Fibroblast of the aortic adventitia (primary cell): ENCODE measurements around the gene KRTAP10-3. TPM values are rescaled to one million over a fixed set of nuclear protein-coding genes. Genes with fewer than 3 reads are reported as not detected.
A peak's percentile ranks its signal among the peaks of the same experiment; 100 is the strongest.

Experiments
- DNase-seq: peaks from one replicate; pipeline ENCODE4 v3.0.0-alpha.2; 2010; ENCODE audit warnings: low read depth
- H3K4me3 ChIP-seq: 2 replicates; pipeline ENCODE4 v1.5.1; 2011; ENCODE audit warnings: low read depth, mild to moderate bottlenecking, control low read depth, low read length, moderate library complexity
- CTCF ChIP-seq: IDR thresholded peaks from 2 replicates; pipeline ENCODE4 v1.5.1; 2011; ENCODE audit warnings: mild to moderate bottlenecking, low read length, control low read depth, inconsistent platforms; ENCODE audit not compliant: insufficient read depth
- total RNA-seq: library from RNA; depleted of rRNA; stranded (reverse); fragments of >200 nt; gene quantifications from 2 replicates; pipeline ENCODE4 v1.2.3, GENCODE V29; 2012; ENCODE audit warnings: low replicate concordance

The KRTAP10-3 gene
- total RNA-seq, 1 donor: not detected

- TF ChIP-seq CTCF: no peak
- DNase-seq: no peak
- no peak overlapping the region for H3K4me3 ChIP-seq
Observed at GRCh38 chr21:44511219-44511937, 47.2 kb downstream of the KRTAP10-3 start.

GRCh38 chr21:44510508-44511218 lies 47.9 kb downstream of the KRTAP10-3 start:
- TF ChIP-seq CTCF: peak; percentile 70
- H3K4me3 ChIP-seq: no peak overlapping the region
- DNase-seq: peak; percentile 11

- no peak overlapping the region for H3K4me3 ChIP-seq
- no peak for TF ChIP-seq CTCF
- no peak for DNase-seq
Observed at GRCh38 chr21:44510109-44510507, 48.5 kb downstream of the KRTAP10-3 start.

- TF ChIP-seq CTCF: no peak
- no peak for DNase-seq
- H3K4me3 ChIP-seq: no peak overlapping the region
Observed at GRCh38 chr21:44509539-44509938, 49.1 kb downstream of the KRTAP10-3 start.

- H3K4me3 ChIP-seq: no peak overlapping the region
- DNase-seq: no peak
- no peak for TF ChIP-seq CTCF
Observed at GRCh38 chr21:44508711-44509445, 49.7 kb downstream of the KRTAP10-3 start.

- no peak for TF ChIP-seq CTCF
- H3K4me3 ChIP-seq: no peak overlapping the region
- no peak for DNase-seq
Observed at GRCh38 chr21:44508426-44508710, 50.2 kb downstream of the KRTAP10-3 start.

Other genes with a start within 250 kb of the KRTAP10-3 start
- 9.4 and 17.7 TPM in 2 replicates for gene CFAP410, start 219.4 kb downstream of the KRTAP10-3 start, total RNA-seq
- 0.08 TPM in 1 of 2 replicates, not detected in the other for gene TRPM2, start 205.2 kb downstream of the KRTAP10-3 start, total RNA-seq
- gene LRRC3, start 103.3 kb downstream of the KRTAP10-3 start, total RNA-seq: 0.16 and 0.45 TPM in 2 replicates
- not detected in 2 replicates for gene KRTAP10-1, start 18.6 kb downstream of the KRTAP10-3 start, total RNA-seq
- gene KRTAP10-2, start 7.3 kb downstream of the KRTAP10-3 start, total RNA-seq: not detected in 2 replicates
- not detected in 2 replicates for gene KRTAP10-4, start 14.9 kb upstream of the KRTAP10-3 start, total RNA-seq
- gene KRTAP10-5, start 21.8 kb upstream of the KRTAP10-3 start, total RNA-seq: not detected in 2 replicates
- not detected in 2 replicates for gene KRTAP10-6, start 33.7 kb upstream of the KRTAP10-3 start, total RNA-seq
- gene KRTAP10-7, start 41.8 kb upstream of the KRTAP10-3 start, total RNA-seq: not detected in 2 replicates
- gene KRTAP10-8, start 53.3 kb upstream of the KRTAP10-3 start, total RNA-seq: not detected in 2 replicates
- gene KRTAP10-9, start 68.3 kb upstream of the KRTAP10-3 start, total RNA-seq: not detected in 2 replicates
- not detected in 2 replicates for gene KRTAP10-10, start 78.6 kb upstream of the KRTAP10-3 start, total RNA-seq
- gene KRTAP10-11, start 87.6 kb upstream of the KRTAP10-3 start, total RNA-seq: not detected in 2 replicates
- not detected in 2 replicates for gene KRTAP12-4, start 95.9 kb upstream of the KRTAP10-3 start, total RNA-seq
- gene KRTAP12-3, start 99.1 kb upstream of the KRTAP10-3 start, total RNA-seq: not detected in 2 replicates
- not detected in 2 replicates for gene KRTAP12-2, start 108.1 kb upstream of the KRTAP10-3 start, total RNA-seq
- gene KRTAP12-1, start 123.4 kb upstream of the KRTAP10-3 start, total RNA-seq: not detected in 2 replicates
- gene KRTAP10-12, start 138.4 kb upstream of the KRTAP10-3 start, total RNA-seq: not detected in 2 replicates
- 0.08 TPM in 1 of 2 replicates, not detected in the other for gene TSPEAR, start 152.8 kb upstream of the KRTAP10-3 start, total RNA-seq
- gene UBE2G2, start 243.0 kb upstream of the KRTAP10-3 start, total RNA-seq: 64.2 and 96.3 TPM in 2 replicates